ENCODE measurements around the gene RASA2.

DNA sequence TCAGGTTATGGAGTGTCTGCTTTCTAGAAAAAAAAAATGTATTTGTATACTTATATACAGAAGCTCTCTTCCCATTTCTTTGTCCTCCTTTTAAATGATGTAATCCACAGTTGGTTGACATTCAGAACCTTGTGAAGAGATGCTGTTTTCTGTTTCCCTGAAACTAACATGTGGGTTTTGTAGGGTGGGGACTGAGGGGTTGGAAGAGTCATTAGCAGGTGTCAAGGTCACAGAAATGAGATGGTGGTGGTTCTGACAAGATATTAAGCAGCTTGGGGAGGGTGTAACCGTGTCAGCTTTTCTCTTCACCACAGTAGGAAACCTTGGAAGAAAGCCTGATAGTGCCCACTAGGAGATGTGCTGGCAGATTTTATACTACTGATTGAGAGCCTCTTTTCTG, 2.4 kb downstream of the RASA2 start:
- TF ChIP-seq, protein P1, sequence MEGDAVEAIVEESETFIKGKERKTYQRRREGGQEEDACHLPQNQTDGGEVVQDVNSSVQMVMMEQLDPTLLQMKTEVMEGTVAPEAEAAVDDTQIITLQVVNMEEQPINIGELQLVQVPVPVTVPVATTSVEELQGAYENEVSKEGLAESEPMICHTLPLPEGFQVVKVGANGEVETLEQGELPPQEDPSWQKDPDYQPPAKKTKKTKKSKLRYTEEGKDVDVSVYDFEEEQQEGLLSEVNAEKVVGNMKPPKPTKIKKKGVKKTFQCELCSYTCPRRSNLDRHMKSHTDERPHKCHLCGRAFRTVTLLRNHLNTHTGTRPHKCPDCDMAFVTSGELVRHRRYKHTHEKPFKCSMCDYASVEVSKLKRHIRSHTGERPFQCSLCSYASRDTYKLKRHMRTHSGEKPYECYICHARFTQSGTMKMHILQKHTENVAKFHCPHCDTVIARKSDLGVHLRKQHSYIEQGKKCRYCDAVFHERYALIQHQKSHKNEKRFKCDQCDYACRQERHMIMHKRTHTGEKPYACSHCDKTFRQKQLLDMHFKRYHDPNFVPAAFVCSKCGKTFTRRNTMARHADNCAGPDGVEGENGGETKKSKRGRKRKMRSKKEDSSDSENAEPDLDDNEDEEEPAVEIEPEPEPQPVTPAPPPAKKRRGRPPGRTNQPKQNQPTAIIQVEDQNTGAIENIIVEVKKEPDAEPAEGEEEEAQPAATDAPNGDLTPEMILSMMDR (IDR thresholded peaks at IDR 0.05; ENCODE audit: low read depth, low read length, missing input control): no peak
- TF ChIP-seq YY1 (IDR thresholded peaks at IDR 0.05) (no peak), TAF1 (conservative IDR thresholded peaks at IDR 0.05) (no peak), HNF4A (conservative IDR thresholded peaks at IDR 0.05) (no peak)
- TF ChIP-seq, protein P2, sequence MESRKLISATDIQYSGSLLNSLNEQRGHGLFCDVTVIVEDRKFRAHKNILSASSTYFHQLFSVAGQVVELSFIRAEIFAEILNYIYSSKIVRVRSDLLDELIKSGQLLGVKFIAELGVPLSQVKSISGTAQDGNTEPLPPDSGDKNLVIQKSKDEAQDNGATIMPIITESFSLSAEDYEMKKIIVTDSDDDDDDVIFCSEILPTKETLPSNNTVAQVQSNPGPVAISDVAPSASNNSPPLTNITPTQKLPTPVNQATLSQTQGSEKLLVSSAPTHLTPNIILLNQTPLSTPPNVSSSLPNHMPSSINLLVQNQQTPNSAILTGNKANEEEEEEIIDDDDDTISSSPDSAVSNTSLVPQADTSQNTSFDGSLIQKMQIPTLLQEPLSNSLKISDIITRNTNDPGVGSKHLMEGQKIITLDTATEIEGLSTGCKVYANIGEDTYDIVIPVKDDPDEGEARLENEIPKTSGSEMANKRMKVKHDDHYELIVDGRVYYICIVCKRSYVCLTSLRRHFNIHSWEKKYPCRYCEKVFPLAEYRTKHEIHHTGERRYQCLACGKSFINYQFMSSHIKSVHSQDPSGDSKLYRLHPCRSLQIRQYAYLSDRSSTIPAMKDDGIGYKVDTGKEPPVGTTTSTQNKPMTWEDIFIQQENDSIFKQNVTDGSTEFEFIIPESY (IDR thresholded peaks at IDR 0.05): no peak
